ENCODE results near the gene ANKRD31.

DNA sequence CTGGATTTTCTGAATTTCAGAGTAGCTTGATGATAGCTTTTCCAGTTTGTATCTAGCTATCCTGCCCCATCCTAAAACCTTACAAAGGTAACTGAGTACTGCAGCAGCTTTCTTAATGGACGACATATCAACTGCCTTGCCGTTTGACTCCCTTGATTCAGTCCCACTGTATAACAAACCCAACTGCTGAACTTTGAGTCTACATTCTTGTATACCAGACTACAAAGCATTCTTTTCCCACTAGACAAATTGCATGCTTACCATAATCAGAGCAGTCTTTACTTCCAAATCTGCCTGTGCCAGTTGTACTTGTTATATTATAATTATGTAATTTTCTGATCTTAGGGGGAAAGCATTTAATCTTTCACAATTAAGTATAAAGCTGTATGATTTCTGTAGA is 47.3 kb downstream of the ANKRD31 start:
- TF ChIP-seq, protein P1, sequence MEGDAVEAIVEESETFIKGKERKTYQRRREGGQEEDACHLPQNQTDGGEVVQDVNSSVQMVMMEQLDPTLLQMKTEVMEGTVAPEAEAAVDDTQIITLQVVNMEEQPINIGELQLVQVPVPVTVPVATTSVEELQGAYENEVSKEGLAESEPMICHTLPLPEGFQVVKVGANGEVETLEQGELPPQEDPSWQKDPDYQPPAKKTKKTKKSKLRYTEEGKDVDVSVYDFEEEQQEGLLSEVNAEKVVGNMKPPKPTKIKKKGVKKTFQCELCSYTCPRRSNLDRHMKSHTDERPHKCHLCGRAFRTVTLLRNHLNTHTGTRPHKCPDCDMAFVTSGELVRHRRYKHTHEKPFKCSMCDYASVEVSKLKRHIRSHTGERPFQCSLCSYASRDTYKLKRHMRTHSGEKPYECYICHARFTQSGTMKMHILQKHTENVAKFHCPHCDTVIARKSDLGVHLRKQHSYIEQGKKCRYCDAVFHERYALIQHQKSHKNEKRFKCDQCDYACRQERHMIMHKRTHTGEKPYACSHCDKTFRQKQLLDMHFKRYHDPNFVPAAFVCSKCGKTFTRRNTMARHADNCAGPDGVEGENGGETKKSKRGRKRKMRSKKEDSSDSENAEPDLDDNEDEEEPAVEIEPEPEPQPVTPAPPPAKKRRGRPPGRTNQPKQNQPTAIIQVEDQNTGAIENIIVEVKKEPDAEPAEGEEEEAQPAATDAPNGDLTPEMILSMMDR (IDR thresholded peaks at IDR 0.05): no peak
- TF ChIP-seq POLR2A (IDR thresholded peaks at IDR 0.05): no peak

Measured in adrenal gland (tissue), 5 donors.